Measurements from ENCODE around the gene EPM2AIP1.
A peak's percentile ranks its signal among the peaks of the same experiment; 100 is the strongest.
"Not testable (repeated sequence)": the region's sequence is repeated elsewhere in the genome, so short reads cannot be mapped to it uniquely, and the experiment has no call there.

Gene EPM2AIP1

DNA sequence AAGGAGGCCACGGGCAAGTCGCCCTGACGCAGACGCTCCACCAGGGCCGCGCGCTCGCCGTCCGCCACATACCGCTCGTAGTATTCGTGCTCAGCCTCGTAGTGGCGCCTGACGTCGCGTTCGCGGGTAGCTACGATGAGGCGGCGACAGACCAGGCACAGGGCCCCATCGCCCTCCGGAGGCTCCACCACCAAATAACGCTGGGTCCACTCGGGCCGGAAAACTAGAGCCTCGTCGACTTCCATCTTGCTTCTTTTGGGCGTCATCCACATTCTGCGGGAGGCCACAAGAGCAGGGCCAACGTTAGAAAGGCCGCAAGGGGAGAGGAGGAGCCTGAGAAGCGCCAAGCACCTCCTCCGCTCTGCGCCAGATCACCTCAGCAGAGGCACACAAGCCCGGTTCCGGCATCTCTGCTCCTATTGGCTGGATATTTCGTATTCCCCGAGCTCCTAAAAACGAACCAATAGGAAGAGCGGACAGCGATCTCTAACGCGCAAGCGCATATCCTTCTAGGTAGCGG lies at the start of gene EPM2AIP1:
EPM2AIP1 (minus strand) TSS at position 326 of the 520 bp plus-strand sequence; CDS start at position 272, 54 bp downstream.
- DNase-seq: no peak

DNA sequence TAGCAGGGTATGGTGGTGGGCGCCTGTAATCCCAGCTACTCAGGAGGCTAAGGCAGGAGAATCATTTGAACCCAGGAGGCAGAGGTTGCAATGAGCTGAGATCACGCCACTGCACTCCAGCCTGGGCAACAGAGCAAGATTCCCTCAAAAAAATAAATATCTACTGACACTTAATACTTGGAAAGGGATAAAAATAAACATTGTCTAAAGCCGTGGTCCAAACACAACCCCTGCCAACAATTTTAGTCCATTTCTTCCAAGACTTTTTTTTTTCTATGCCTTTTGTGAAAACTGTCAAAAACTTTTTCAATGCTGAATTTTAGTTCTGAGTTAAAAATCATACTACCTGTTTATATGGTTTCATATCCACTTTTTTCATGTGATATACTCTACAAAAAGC lies 49.8 kb upstream of the EPM2AIP1 start:
- DNase-seq: not testable (repeated sequence)

DNA sequence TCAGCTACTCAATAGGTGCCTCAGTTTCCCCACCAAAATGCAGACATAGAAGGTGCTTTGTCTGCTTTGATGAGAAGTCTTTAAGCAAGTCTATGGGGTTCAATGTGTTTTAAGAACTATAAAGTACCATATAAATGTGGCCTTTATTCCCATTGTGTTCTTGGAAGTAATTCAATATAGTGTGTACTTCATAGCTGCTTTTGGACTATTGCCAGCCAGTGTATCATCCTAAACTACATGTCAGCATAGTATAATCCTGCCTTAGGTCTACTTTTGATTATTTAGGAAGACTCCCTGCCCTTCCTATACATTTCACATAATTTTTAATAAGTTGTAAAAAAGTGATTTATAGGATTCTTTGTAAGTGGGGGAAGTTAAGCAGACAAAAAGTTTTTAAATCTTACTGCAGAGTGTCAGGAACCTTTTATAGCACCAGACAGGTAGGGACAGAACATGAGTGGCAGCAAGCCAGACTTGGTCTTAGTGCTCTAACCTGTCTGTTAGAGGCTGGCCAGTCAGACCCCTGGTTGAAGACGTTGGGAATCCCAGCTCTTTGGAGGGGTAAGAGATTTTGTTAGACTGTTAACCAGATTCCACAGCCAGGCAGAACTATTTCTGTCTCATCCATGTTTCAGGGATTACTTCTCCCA lies 48.7 kb upstream of the EPM2AIP1 start:
- DNase-seq: no peak

DNA sequence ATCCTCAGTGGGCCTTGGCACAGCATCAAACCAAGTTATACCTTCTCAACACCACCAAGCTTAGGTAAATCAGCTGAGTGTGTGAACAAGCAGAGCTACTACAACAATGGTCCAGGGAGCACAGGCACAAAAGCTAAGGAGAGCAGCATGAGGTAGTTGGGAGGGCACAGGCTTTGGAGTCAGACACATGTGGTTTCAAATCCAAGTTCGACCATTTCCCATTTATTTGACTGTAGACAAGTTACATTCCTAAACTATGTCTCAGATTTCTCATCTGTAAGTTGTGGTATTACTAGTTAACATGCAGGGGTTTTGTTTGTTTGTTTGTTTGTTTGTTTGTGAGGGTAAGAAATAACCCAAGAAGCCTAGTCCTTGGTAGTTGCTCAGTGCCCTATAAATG lies 47.3 kb upstream of the EPM2AIP1 start:
- no peak for DNase-seq

DNA sequence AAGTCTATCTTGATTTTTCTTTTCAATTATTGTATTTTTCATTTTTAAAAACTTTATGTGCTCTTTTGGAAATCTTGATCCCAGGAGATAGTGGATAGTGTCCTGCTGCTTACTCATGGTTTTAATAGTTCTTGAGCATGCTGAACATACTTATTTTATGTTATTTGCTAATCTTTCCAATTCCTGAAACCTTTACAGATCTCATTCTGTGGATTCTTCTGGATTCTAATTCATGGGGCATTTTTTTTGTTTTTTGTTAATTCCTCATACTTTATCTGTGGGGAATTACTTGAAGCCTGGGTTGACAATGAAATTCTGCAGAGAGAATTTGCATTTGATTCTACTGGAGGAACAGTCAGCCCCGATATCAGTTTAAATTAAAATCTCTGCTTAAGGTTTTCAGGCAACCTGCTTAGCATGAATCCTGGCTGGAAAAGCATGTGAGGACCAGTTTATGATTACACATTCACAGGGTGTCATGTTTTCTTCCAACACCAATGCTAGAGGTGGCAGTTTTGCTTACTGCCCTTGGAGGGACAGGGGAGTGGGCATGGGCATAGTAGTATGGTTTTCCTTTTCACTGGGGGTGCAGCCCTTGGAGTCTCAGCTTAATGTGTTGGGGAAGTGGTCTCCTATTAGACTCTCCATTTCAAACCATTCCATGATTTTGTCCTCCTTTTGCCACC lies 46.4 kb upstream of the EPM2AIP1 start:
- no peak for DNase-seq

DNA sequence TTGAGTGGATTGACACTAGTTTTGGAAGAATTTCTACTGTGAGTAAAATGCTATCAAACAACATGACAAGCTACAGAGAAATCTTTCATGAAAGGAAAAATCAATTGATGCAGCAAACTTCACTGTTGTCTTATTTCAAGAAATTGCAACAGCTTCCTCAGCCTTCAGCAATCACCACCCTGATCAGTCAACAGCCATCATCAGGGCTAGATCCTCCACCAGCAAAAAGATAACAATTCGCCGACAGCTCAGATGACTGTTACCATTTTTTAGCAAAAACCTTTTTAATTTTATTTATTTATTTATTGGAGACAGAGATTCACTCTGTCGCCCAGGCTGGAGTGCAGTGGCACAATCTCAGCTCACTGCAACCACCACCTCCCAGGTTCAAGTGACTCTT lies 44.4 kb upstream of the EPM2AIP1 start:
- DNase-seq: no peak

DNA sequence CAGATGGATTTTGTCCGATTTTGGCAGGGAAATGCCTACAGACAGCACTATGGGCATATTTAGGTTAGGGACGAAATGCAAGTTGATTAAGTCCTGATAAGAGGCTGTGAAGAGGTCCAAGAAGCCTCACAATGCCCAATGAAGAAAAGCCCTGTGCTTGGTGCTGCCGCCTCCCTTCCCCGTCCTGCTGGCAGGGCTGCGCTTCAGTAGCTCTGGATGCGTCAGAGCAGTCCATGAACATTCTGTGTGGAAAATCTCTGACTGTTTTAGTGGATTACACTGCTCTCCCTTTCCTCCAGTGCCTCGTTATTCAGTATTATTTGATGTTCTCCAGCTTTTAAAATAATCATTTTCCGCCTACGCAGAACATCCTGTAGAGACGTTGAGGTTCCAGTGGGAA lies 40.0 kb upstream of the EPM2AIP1 start:
- DNase-seq: no peak

DNA sequence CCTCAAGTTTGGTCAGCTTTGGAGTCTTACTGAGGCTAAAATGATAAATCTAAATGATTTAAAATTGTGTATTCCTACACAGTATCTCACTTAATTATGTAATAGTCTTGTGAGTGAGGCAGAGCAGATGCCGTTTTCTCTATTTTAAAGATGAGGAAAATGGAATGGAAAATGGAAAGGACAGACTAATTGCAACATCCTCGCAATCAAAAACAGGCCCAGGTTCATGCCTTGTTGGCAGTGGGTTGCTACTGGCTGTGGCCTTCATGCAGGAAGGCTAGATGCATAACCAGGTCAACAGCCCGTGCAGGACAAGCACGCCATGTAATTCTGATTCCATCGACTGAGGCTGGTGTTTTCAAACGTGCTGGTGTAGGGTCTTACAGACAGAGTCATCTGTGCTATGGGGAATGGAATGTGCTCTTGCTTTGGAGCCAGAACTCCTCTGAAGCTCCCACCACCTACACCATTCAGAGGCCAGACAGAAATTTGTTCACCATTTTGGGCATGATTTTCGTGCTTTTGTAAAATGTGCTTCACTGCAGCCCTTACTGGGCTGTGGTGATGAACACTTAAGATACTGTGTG lies 38.3 kb upstream of the EPM2AIP1 start:
- no peak for DNase-seq

DNA sequence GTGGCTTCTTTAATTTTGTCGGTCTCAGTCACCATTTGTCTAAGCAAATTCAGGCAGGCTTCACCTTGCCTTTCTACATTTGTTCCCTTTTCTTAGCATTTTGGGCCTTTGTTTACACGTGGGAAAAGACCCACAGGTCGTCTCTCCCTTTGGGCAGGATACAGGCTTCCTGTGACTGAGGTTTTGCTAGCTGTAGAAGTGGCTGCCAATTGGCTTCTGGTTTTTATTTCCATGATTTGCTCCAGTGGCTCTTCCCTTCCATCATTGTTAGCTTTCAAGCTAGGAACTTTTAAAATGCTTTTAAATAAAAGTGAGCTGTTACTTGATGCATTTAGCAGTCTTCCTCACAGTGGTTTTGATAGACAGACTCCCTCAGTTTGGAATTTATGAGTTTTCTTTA lies 37.7 kb upstream of the EPM2AIP1 start:
- DNase-seq: no peak

DNA sequence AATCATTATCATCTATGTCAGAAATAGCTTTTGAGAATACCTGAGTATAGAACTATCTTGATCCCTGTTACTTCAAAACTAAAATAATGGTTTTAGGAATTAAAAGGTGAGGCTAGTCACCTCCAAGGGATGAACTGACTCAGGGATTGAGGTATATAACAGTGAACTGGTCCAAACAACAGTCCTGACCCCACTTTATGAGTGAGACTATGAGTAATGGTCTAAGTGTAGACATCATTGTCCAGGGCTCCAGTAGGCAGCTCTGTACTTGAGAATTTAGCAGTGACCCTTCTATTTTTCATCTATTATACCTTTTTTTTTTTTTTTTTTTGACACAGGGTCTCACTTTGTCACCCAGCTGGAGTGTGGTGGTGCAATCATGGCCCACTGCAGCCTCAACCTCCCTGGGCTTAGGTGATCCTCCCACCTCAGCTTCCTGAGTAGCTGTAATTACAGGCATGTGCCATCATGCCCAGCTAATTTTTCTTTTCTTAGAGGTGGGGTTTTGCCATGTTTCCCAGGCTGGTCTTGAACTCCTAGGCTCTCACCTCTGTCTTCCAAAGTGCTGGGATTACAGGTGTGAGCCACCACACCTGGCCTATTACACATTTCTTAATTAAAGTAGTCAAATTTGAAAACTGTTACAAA lies 36.7 kb upstream of the EPM2AIP1 start:
- no peak for DNase-seq

DNA sequence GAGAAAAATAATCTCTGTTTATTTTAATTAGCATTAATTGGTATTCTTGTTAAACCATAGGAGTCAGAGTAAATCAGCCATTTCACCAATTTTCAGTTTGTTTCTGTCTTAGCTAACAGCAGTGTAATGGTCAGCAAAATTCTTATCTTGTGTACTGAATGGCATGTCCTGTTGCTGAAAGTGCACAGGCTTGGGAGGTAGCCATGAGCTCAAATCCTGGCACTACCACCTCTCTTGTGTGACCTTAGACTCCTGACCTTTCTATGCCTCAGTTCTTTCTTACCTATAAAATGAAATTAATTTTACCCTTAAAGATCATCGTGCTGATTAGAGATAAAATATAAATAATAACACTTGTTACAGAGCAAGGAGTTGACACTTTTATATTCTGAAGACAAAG lies 36.2 kb upstream of the EPM2AIP1 start:
- no peak for DNase-seq

DNA sequence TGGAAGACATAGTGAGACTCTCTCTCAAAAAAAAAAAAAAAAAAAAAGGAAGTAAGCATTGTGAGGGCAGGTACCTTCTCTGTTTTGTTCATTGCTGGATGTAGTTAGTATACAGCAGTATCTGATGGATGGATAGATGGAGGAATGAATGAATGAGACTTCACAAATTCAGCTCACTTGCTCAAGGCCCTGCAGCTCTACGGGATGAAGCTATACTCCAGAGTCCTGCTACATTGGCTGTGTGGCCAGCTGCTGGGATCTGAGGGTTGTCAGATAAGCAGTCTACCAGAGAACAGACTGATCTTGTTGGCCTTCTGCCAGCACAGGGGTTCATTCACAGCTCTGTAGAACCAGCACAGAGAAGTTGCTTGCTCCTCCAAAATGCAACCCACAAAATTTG lies 35.4 kb upstream of the EPM2AIP1 start:
- DNase-seq: no peak

DNA sequence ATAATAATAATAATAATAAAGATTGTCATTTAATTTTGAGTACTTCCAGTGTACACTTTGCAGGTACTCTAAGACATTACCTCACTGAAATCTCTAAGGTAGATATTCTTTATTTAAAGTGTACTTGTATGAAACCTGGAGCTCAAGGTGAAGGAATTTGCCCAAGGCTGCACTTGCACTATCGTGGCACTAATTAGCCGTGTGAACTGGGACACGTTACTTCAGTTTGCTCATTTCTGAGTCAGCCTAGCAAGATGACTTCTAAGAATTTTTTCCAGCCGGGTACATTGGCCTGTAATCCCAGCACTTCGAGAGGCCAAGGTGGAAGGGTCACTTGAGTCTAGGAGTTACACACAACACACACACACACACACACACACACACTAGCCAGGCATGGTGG lies 33.9 kb upstream of the EPM2AIP1 start:
- DNase-seq: no peak

DNA sequence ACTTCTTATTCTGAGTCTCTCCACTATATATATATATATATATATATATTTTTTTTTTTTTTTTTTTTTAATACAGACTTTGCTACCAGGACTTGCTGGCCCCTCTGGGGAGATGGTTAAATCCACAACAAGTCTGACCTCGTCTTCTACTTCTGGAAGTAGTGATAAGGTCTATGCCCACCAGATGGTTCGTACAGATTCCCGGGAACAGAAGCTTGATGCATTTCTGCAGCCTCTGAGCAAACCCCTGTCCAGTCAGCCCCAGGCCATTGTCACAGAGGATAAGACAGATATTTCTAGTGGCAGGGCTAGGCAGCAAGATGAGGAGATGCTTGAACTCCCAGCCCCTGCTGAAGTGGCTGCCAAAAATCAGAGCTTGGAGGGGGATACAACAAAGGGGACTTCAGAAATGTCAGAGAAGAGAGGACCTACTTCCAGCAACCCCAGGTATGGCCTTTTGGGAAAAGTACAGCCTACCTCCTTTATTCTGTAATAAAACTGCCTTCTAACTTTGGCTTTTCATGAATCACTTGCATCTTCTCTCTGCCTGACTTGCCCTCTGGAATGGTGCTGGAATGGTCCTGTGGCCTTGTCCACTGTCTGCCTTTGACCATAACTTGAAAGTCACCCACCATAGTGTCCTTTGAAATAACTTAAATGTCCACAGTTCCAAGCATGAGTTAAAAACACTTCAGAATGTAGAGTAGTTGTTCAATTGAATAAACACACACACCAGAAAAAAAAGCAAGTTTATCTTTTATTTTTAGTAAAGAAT lies 32.8 kb upstream of the EPM2AIP1 start:
- no peak for DNase-seq

DNA sequence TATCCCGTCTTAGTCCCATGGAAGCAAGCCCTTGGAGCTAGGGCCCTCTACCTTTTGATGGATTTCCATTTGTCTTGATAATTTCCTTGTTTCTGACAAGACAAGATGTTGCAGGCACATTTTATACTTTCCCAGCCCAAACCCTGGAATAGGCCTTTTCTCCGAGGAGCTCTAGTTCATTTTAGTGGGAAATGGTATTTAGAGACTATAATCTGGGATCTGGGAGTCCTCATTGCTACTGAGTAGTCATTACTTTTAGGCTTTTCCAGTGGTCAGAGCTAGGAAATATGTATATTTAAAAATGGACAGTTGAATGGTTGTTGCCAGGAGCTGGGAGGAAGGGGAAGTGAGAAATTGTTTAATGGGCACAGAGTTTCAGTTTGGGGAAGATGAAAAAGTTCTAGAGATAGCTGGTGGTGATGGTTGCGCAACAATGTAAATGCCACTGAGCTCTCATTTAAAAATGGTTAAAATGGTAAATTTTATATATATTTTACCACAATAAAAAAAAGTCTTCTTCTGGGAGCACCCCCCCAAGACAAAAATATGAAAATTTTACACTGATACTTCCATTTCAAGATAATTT lies 32.0 kb upstream of the EPM2AIP1 start:
- DNase-seq: peak in 1 of 2 donors; percentile 6

DNA sequence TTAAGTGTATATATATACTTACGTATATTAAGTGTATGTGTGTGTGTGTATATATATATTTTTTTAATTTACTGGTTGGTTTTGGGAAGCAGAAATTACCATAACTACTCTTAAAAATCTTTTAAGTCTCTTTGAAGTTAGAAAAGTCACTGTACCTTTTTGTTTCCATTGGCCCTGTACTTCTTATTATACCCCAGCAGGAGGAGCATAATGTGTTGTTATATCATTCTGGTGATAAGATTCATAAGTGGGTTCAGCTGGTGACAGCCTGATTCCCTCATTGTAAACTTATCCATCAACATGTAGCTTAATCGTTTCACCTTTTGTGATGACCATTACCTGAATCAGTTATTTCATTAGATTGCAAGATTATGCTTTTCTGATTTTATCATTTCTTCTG lies 31.2 kb upstream of the EPM2AIP1 start:
- peak in 1 of 2 donors; percentile 27 for DNase-seq

DNA sequence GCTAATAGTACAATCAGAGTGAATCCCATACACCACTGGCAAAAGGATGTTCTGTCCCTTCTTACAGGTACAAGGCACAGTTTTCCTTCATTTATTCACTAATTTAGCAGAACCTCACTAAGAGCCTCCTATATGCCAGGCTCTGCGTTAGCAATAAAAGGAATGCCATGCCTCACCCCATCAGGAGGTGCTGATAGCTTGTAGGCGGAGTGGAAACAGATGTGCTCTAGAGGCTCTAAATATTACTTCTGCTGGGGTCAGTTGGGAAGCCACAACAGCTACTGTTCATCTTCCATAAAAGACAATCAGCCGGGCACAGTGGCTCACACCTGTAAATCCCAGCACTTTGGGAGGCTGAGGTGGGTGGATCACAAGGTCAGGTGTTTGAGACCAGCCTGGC lies 24.8 kb upstream of the EPM2AIP1 start:
- DNase-seq: no peak

DNA sequence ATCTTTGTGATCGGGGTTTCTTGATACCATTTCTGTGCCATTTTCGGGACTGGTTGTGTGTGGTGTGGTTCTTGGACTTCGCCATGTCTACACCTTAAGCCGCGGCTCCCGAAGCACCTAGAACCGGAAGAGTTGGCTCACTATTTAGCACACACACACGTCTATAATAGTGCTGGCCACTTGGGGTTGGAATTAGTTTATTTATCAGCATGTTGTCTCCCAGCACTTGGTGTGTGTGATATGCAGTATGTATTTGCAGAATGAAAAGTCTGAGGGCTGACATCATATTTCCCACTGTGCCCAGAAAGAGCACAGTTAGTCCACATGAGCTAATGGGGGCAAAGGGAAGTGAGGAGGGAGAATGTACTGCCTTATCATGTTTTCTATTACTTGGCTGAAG lies 24.0 kb upstream of the EPM2AIP1 start:
- no peak for DNase-seq

DNA sequence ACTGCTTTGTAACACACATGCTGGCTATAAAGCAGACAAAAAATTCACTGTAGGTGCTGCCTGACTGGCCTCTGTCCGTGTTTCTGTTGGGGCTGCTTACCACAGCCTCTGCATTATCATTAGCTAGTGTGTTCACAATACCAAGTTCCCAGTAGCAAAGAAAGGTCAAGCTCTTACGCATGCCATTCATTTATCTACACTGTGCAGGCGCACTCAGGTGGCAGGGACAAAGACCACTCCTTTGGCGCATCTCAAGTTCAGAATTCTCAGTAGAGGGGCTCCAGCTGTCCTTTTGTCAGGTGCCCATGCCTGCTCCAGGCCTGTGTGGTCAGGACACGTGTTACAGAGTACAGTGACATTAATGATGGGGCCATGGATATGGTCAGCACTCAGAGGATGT lies 22.7 kb upstream of the EPM2AIP1 start:
- DNase-seq: no peak

DNA sequence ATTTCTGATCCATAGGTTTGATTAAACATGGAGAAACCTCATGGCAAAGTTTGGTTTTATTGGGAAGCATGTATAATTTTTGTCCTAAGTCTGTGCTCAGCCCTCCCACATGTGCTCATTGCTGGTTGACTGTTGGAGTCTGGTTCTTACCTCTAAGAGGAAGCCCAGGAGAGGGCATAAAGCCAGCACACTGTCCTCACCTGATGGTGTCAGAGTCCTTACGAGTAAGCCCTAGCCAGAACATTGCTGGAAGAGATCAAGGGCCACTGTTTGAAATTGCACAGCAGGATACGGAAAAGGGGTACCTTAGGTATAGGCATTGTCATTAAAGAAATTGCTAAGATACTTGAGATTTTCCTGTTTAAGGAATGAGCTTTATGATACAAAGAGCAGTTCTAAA lies 21.7 kb upstream of the EPM2AIP1 start:
- DNase-seq: no peak

DNA sequence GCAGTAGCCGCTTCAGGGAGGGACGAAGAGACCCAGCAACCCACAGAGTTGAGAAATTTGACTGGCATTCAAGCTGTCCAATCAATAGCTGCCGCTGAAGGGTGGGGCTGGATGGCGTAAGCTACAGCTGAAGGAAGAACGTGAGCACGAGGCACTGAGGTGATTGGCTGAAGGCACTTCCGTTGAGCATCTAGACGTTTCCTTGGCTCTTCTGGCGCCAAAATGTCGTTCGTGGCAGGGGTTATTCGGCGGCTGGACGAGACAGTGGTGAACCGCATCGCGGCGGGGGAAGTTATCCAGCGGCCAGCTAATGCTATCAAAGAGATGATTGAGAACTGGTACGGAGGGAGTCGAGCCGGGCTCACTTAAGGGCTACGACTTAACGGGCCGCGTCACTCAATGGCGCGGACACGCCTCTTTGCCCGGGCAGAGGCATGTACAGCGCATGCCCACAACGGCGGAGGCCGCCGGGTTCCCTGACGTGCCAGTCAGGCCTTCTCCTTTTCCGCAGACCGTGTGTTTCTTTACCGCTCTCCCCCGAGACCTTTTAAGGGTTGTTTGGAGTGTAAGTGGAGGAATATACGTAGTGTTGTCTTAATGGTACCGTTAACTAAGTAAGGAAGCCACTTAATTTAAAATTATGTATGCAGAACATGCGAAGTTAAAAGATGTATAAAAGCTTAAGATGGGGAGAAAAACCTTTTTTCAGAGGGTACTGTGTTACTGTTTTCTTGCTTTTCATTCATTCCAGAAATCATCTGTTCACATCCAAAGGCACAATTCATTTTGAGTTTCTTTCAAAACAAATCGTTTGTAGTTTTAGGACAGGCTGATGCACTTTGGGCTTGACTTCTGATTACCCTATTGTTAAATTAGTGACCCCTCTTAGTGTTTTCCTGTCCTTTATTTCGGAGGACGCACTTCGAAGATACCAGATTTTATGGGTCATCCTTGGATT lies 674 bp upstream of the EPM2AIP1 start, which contains the start of gene MLH1:
MLH1 (plus strand) TSS at position 193 of the 958 bp plus-strand sequence; CDS start at position 223, 30 bp downstream.
- DNase-seq: peak; percentile 100
